NCI-H2029 treated with DMSO at 0.1 percent for 48 hours (cell line): ENCODE data around the gene SELE.
A peak's percentile ranks its signal among the peaks of the same experiment; 100 is the strongest.
"Not testable (repeated sequence)": the region's sequence is repeated elsewhere in the genome, so short reads cannot be mapped to it uniquely, and the experiment has no call there.

Experiments used
- DNase-seq: peaks from one replicate; lab custom pipeline; 2025; lab: John Stamatoyannopoulos, UW

The SELE gene

GRCh38 chr1:169722779-169723178, 11.1 kb downstream of the SELE start:
- no peak for DNase-seq

GRCh38 chr1:169715100-169715499, 18.8 kb downstream of the SELE start:
- not testable (repeated sequence) for DNase-seq

GRCh38 chr1:169713090-169713489, 20.8 kb downstream of the SELE start:
- DNase-seq: not testable (repeated sequence)

GRCh38 chr1:169712309-169712631, 21.6 kb downstream of the SELE start:
- DNase-seq: no peak

- DNase-seq: peak; percentile 12
Measured at GRCh38 chr1:169711469-169712308, 22.2 kb downstream of the SELE start, which contains the start of gene SELL. Gene SELL (minus strand): TSS chr1:169711620. CDS start chr1:169711498, 122 bp downstream.

GRCh38 chr1:169708647-169709046, 25.2 kb downstream of the SELE start:
- DNase-seq: no peak

- DNase-seq: no peak
Measured at GRCh38 chr1:169707912-169708604, 25.8 kb downstream of the SELE start.

GRCh38 chr1:169704797-169705196, 29.1 kb downstream of the SELE start:
- DNase-seq: no peak

- DNase-seq: no peak
Measured at GRCh38 chr1:169701261-169702005, 32.4 kb downstream of the SELE start.

- DNase-seq: no peak
Measured at GRCh38 chr1:169699707-169700106, 34.2 kb downstream of the SELE start.

GRCh38 chr1:169698976-169699375, 34.9 kb downstream of the SELE start:
- DNase-seq: no peak

- no peak for DNase-seq
Measured at GRCh38 chr1:169697755-169698154, 36.1 kb downstream of the SELE start.

GRCh38 chr1:169696273-169697100, 37.4 kb downstream of the SELE start:
- DNase-seq: no peak

- no peak for DNase-seq
Measured at GRCh38 chr1:169694304-169695075, 39.4 kb downstream of the SELE start.

GRCh38 chr1:169692756-169693460, 41.0 kb downstream of the SELE start:
- DNase-seq: no peak

GRCh38 chr1:169690489-169690888, 43.4 kb downstream of the SELE start:
- no peak for DNase-seq

GRCh38 chr1:169689395-169689794, 44.5 kb downstream of the SELE start:
- DNase-seq: no peak

- not testable (repeated sequence) for DNase-seq
Measured at GRCh38 chr1:169688377-169688776, 45.5 kb downstream of the SELE start.

- no peak for DNase-seq
Measured at GRCh38 chr1:169683661-169684060, 50.2 kb downstream of the SELE start.

- DNase-seq: not testable (repeated sequence)
Measured at GRCh38 chr1:169683168-169683567, 50.7 kb downstream of the SELE start.
